ENCODE results near the gene TSGA10IP. TPM values are rescaled to one million over a fixed set of nuclear protein-coding genes. Genes with fewer than 3 reads are reported as not detected.
"Not testable (repeated sequence)": the region's sequence is repeated elsewhere in the genome, so short reads cannot be mapped to it uniquely, and the experiment has no call there.

Gene TSGA10IP
- total RNA-seq, 1 experiment from 2014 or later: not detected

GRCh38 chr11:65944191-65944590, 1.1 kb upstream of the TSGA10IP start:
- in situ Hi-C loops (cut with HindIII; ENCODE audit: low sequenced_read_pairs): no loop called here
- no peak for DNase-seq (ENCODE audit: low spot score)

- in situ Hi-C loops (cut with HindIII; ENCODE audit: low sequenced_read_pairs): no loop called here
- no peak for DNase-seq (ENCODE audit: low spot score)
Observed at GRCh38 chr11:65944767-65945166, 513 bp upstream of the TSGA10IP start.

GRCh38 chr11:65945941-65946558, 770 bp downstream of the TSGA10IP start:
- in situ Hi-C loops (cut with HindIII; ENCODE audit: low sequenced_read_pairs): no loop called here
- no peak for DNase-seq (ENCODE audit: low spot score)

GRCh38 chr11:65946655-65947054, 1.4 kb downstream of the TSGA10IP start:
- in situ Hi-C loops (cut with HindIII; ENCODE audit: low sequenced_read_pairs): no loop called here

GRCh38 chr11:65947133-65947532, 1.9 kb downstream of the TSGA10IP start:
- no peak for DNase-seq (ENCODE audit: low spot score)
- in situ Hi-C loops (cut with HindIII; ENCODE audit: low sequenced_read_pairs): no loop called here

More at GRCh38 chr11:65946655-65947054, 1.4 kb downstream of the TSGA10IP start:
- no peak for DNase-seq (ENCODE audit: low spot score)

- no peak for DNase-seq (ENCODE audit: low spot score)
- in situ Hi-C loops (cut with HindIII; ENCODE audit: low sequenced_read_pairs): no loop called here
Observed at GRCh38 chr11:65947603-65948125, 2.4 kb downstream of the TSGA10IP start.

GRCh38 chr11:65950711-65951110, 5.4 kb downstream of the TSGA10IP start:
- DNase-seq (ENCODE audit: low spot score); in situ Hi-C loops (cut with HindIII; ENCODE audit: low sequenced_read_pairs): not testable (repeated sequence)

- in situ Hi-C loops (cut with HindIII; ENCODE audit: low sequenced_read_pairs); DNase-seq (ENCODE audit: low spot score): not testable (repeated sequence)
Observed at GRCh38 chr11:65951641-65952040, 6.4 kb downstream of the TSGA10IP start.

GRCh38 chr11:65952052-65952521, 6.8 kb downstream of the TSGA10IP start:
- in situ Hi-C loops (cut with HindIII; ENCODE audit: low sequenced_read_pairs): no loop called here
- DNase-seq (ENCODE audit: low spot score): no peak

- no peak for DNase-seq (ENCODE audit: low spot score)
- in situ Hi-C loops (cut with HindIII; ENCODE audit: low sequenced_read_pairs): no loop called here
Observed at GRCh38 chr11:65953471-65953870, 8.2 kb downstream of the TSGA10IP start.

- in situ Hi-C loops (cut with HindIII; ENCODE audit: low sequenced_read_pairs): no loop called here
- DNase-seq (ENCODE audit: low spot score): no peak
Observed at GRCh38 chr11:65954771-65955170, 9.5 kb downstream of the TSGA10IP start.

- in situ Hi-C loops (cut with HindIII; ENCODE audit: low sequenced_read_pairs): no loop called here
- no peak for DNase-seq (ENCODE audit: low spot score)
Observed at GRCh38 chr11:65958291-65958690, 13.0 kb downstream of the TSGA10IP start.

- no peak for DNase-seq (ENCODE audit: low spot score)
- in situ Hi-C loops (cut with HindIII; ENCODE audit: low sequenced_read_pairs): no loop called here
Observed at GRCh38 chr11:65958774-65959420, 13.6 kb downstream of the TSGA10IP start.

- DNase-seq (ENCODE audit: low spot score): no peak
- in situ Hi-C loops (cut with HindIII; ENCODE audit: low sequenced_read_pairs): no loop called here
Observed at GRCh38 chr11:65960824-65961266, 15.6 kb downstream of the TSGA10IP start.

GRCh38 chr11:65961267-65962140, 16.2 kb downstream of the TSGA10IP start, which contains the start of gene SART1:
Gene SART1, plus strand, starts transcription at chr11:65961734. Its CDS starts 47 bp downstream, at chr11:65961781.
- peak; percentile 98 for DNase-seq (ENCODE audit: low spot score)
- in situ Hi-C loops (cut with HindIII; ENCODE audit: low sequenced_read_pairs): no loop called here

- no peak for DNase-seq (ENCODE audit: low spot score)
- in situ Hi-C loops (cut with HindIII; ENCODE audit: low sequenced_read_pairs): no loop called here
Observed at GRCh38 chr11:65962141-65962564, 16.9 kb downstream of the TSGA10IP start.

GRCh38 chr11:65964906-65965305, 19.6 kb downstream of the TSGA10IP start:
- DNase-seq (ENCODE audit: low spot score): no peak
- in situ Hi-C loops (cut with HindIII; ENCODE audit: low sequenced_read_pairs): no loop called here

GRCh38 chr11:65965986-65966762, 20.9 kb downstream of the TSGA10IP start:
- DNase-seq (ENCODE audit: low spot score): no peak
- in situ Hi-C loops (cut with HindIII; ENCODE audit: low sequenced_read_pairs): no loop called here

Measured in G401 (cell line).